DMS53 treated with DMSO at 0.1 percent for 48 hours (cell line): ENCODE data around the gene GLCE.
"Not testable (repeated sequence)": the region's sequence is repeated elsewhere in the genome, so short reads cannot be mapped to it uniquely, and the experiment has no call there.

Experiments
- DNase-seq: peaks from one replicate; lab custom pipeline; 2025; ENCODE audit not compliant: unreplicated experiment; lab: John Stamatoyannopoulos, UW

The GLCE gene

GRCh38 chr15:69265347-69265955 is 105.0 kb downstream of the GLCE start:
- DNase-seq = peak; percentile 2

GRCh38 chr15:69271217-69271616 is 110.8 kb downstream of the GLCE start:
- no peak for DNase-seq

GRCh38 chr15:69272139-69272538 is 111.7 kb downstream of the GLCE start:
- no peak for DNase-seq

- DNase-seq = no peak
Observed at GRCh38 chr15:69272891-69273290, 112.5 kb downstream of the GLCE start.

GRCh38 chr15:69275074-69275670 is 114.7 kb downstream of the GLCE start:
- no peak for DNase-seq

GRCh38 chr15:69275933-69276560 is 115.6 kb downstream of the GLCE start:
- no peak for DNase-seq

GRCh38 chr15:69277316-69277715 is 116.9 kb downstream of the GLCE start:
- no peak for DNase-seq

GRCh38 chr15:69279636-69280035 is 119.2 kb downstream of the GLCE start:
- no peak for DNase-seq

GRCh38 chr15:69280783-69281182 is 120.3 kb downstream of the GLCE start:
- no peak for DNase-seq

- no peak for DNase-seq
Observed at GRCh38 chr15:69282104-69282743, 121.8 kb downstream of the GLCE start.

- DNase-seq = no peak
Observed at GRCh38 chr15:69285834-69286233, 125.4 kb downstream of the GLCE start.

- no peak for DNase-seq
Observed at GRCh38 chr15:69288011-69288410, 127.6 kb downstream of the GLCE start.

- no peak for DNase-seq
Observed at GRCh38 chr15:69288531-69289341, 128.3 kb downstream of the GLCE start.

GRCh38 chr15:69289342-69290146 is 129.1 kb downstream of the GLCE start:
- DNase-seq = no peak

GRCh38 chr15:69290346-69291164 is 130.1 kb downstream of the GLCE start:
- no peak for DNase-seq

- DNase-seq = not testable (repeated sequence)
Observed at GRCh38 chr15:69291651-69292050, 131.2 kb downstream of the GLCE start.

GRCh38 chr15:69292826-69293420 is 132.5 kb downstream of the GLCE start:
- DNase-seq = no peak

- DNase-seq = no peak
Observed at GRCh38 chr15:69293741-69294615, 133.5 kb downstream of the GLCE start.
